HepG2 (cell line): Measurements from ENCODE around the gene PSMB1. TPM values are rescaled to one million over a fixed set of nuclear protein-coding genes. Genes with fewer than 3 reads are reported as not detected.

Experiments used
- CBFB ChIP-seq: sonication (generic); formaldehyde crosslinking; IDR thresholded peaks from 2 replicates; pipeline ENCODE4 v1.4.0; 2020; ENCODE audit warnings: missing genetic modification reagents
- GABPA ChIP-seq, 2 experiments: IDR thresholded peaks; 2 replicates each; pipeline ENCODE4 v1.6.1; 2011 to 2016; ENCODE audit warnings: low read depth in 2 of 2, low read length in 1 of 2, missing biosample characterization in 1 of 2, missing genetic modification characterization in 1 of 2
- PITX1 ChIP-seq: sonication (generic); formaldehyde crosslinking; IDR thresholded peaks from 2 replicates; pipeline ENCODE4 v1.5.1; 2020; ENCODE audit warnings: mild to moderate bottlenecking, missing genetic modification reagents
- RARA ChIP-seq: IDR thresholded peaks from 2 replicates; pipeline ENCODE4 v1.6.1; 2016; ENCODE audit warnings: missing genetic modification reagents, missing compliant biosample characterization
- RELA ChIP-seq: sonication (generic); formaldehyde crosslinking; IDR thresholded peaks from 2 replicates; pipeline ENCODE4 v1.4.0; 2020; ENCODE audit warnings: missing genetic modification reagents
- SNRNP70 ChIP-seq: fragments of 200-400 bp; formaldehyde crosslinking; IDR thresholded peaks from 2 replicates; pipeline ENCODE4 v1.6.1; 2017; ENCODE audit warnings: mild to moderate bottlenecking, low read depth, low read length, moderate library complexity
- TOPORS ChIP-seq: sonication (generic); formaldehyde crosslinking; IDR thresholded peaks from 2 replicates; pipeline ENCODE4 v1.8.0; 2023; ENCODE audit warnings: mild to moderate bottlenecking, missing genetic modification reagents
- ZEB1 ChIP-seq: IDR thresholded peaks from 2 replicates; pipeline ENCODE4 v1.6.1; 2012; ENCODE audit warnings: mild to moderate bottlenecking, low read depth, inconsistent platforms; ENCODE audit not compliant: insufficient replicate concordance
- ZNF329 ChIP-seq: sonication (generic); formaldehyde crosslinking; IDR thresholded peaks from 2 replicates; pipeline ENCODE4 v1.9.0; 2021; ENCODE audit warnings: low read depth, mild to moderate bottlenecking, missing genetic modification reagents
- ZNF724P ChIP-seq: sonication (generic); formaldehyde crosslinking; IDR thresholded peaks from 2 replicates; pipeline ENCODE4 v1.8.0; 2022; ENCODE audit warnings: missing genetic modification reagents, borderline replicate concordance
- ZNF746 ChIP-seq: sonication (generic); formaldehyde crosslinking; IDR thresholded peaks from 2 replicates; pipeline ENCODE4 v1.8.0; 2022; ENCODE audit warnings: mild to moderate bottlenecking, missing genetic modification reagents
- ZNF777 ChIP-seq: sonication (generic); formaldehyde crosslinking; IDR thresholded peaks from 2 replicates; pipeline ENCODE4 v1.4.0; 2020; ENCODE audit warnings: missing genetic modification reagents
- ZNF788 ChIP-seq: sonication (generic); formaldehyde crosslinking; IDR thresholded peaks from 2 replicates; pipeline ENCODE4 v1.5.0; 2020; ENCODE audit warnings: mild to moderate bottlenecking, missing genetic modification reagents, borderline replicate concordance
- polyA plus RNA-seq, 8 experiments: library from polyadenylated mRNA; depleted of rRNA in 3 of 8; stranded (reverse) in 7 of 8; unstranded in 1 of 8; fragments of >200 nt; fragmentation: Illumina TruSeq in 4 of 8; extraction: Trizol in 4 of 8; gene quantifications; 2 replicates each; pipeline versions ENCODE4 v1.2.1 to v1.2.3, GENCODE V29; 2011 to 2016; ENCODE audit warnings: low read depth in 4 of 8, missing spikeins in 1 of 8, mixed read lengths in 1 of 8; ENCODE audit not compliant: insufficient read depth in 1 of 8
- total RNA-seq, 5 experiments: library from RNA; depleted of rRNA; stranded (reverse); fragments of >200 nt; fragmentation: Illumina TruSeq; extraction: Trizol; gene quantifications; 2 replicates each; pipeline ENCODE4 v1.2.3, GENCODE V29; 2016; ENCODE audit warnings: low read depth in 1 of 5
- TF ChIP-seq, protein P1 (sequence below): IDR thresholded peaks from 2 replicates; pipeline ENCODE4 v1.6.1; 2016; ENCODE audit warnings: missing biosample characterization, missing genetic modification reagents, low read depth
- TF ChIP-seq, protein P2 (sequence below): sonication (generic); IDR thresholded peaks from 2 replicates; pipeline ENCODE4 v1.6.1; 2016; ENCODE audit warnings: low read depth, borderline replicate concordance
- TF ChIP-seq, protein P3 (sequence below): sonication (generic); formaldehyde crosslinking; IDR thresholded peaks from 2 replicates; pipeline ENCODE4 v1.5.0; 2020; ENCODE audit warnings: mild to moderate bottlenecking, missing genetic modification reagents, borderline replicate concordance
- TF ChIP-seq, protein P4 (sequence below): sonication (generic); formaldehyde crosslinking; IDR thresholded peaks from 2 replicates; pipeline ENCODE4 v1.4.0; 2020; ENCODE audit warnings: missing genetic modification reagents
- TF ChIP-seq, protein P5 (sequence below): sonication (generic); formaldehyde crosslinking; IDR thresholded peaks from 2 replicates; pipeline ENCODE4 v1.5.1; 2020; ENCODE audit warnings: missing genetic modification reagents, mild to moderate bottlenecking, borderline replicate concordance
- TF ChIP-seq, protein P6 (sequence below): sonication (generic); formaldehyde crosslinking; IDR thresholded peaks from 2 replicates; pipeline ENCODE4 v1.4.0; 2020; ENCODE audit warnings: mild to moderate bottlenecking, low read depth, missing genetic modification reagents

PSMB1 gene
- total and polyA plus RNA-seq, 2 of the 13 experiments (the other 11 are each of a cell fraction or from before 2014, with no cell fraction given): 528 to 592 TPM

DNA sequence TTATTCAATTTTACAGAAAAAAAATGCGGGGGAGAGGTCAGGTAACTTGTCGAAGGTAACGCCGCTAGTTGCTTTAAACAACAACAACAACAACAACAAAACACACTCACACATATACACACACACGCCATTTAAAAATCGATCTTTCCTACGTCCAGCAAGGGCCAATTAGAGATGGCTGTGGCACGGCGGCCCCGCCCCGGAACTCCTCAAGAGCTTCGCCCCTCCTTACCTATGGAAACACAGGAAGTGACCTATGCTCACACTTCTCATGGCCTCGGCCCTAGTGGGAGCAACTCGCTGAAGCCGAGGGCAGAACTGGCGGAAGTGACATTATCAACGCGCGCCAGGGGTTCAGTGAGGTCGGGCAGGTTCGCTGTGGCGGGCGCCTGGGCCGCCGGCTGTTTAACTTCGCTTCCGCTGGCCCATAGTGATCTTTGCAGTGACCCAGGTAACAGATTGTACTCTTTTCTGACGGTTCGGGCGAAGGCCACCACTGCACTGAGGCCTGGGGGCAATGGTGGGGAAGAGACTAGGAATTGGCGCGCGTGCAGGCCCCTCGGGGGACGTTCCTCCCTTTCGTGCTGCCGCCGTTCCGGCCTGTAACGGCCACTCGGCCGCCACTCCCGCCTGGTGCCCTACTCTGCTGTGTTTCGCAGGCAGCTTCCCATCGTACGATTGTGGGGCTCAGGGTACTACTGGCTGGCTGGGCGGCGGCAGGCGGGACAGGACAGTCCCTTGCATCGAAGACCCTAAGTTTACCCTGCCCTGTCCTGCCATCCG lies 1.1 kb upstream of the PSMB1 start, which contains the start of gene TBP (continued):
- TF ChIP-seq ZNF746 (CRISPR knock-in tag) (no peak), ZNF788 (peak; percentile 84; the same call in 1 of the 2 replicates), SNRNP70 (no peak), RELA (no peak; the same call in 1 of the 2 replicates), CBFB (CRISPR knock-in tag) (peak; percentile 93), ZNF777 (no peak), GABPA (IDR thresholded peaks at IDR 0.05; ENCODE audit: low read depth, low read length) (peak; percentile 90), GABPA (CRISPR knock-in tag; IDR thresholded peaks at IDR 0.05; ENCODE audit: low read depth) (peak; percentile 98), RARA (CRISPR knock-in tag) (peak; percentile 78), TOPORS (0 out of 2 replicates have a peak, but pooled peaks have one; percentile 28), ZNF724P (CRISPR knock-in tag) (peak; percentile 79), ZEB1 (no peak), PITX1 (peak; percentile 83; the same call in 1 of the 2 replicates), ZNF329 (CRISPR knock-in tag) (no peak)
- TF ChIP-seq, protein P1, sequence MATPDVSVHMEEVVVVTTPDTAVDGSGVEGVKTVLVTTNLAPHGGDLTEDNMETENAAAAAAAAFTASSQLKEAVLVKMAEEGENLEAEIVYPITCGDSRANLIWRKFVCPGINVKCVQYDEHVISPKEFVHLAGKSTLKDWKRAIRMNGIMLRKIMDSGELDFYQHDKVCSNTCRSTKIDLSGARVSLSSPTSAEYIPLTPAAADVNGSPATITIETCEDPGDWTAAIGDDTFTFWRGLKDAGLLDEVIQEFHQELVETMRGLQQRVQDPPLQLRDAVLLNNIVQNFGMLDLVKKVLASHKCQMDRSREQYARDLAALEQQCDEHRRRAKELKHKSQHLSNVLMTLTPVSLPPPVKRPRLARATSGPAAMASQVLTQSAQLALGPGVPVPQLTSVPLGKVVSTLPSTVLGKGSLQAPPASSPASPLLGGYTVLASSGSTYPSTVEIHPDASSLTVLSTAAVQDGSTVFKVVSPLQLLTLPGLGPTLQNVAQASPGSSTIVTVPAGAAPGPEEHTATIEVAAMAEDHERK: peak; percentile 47; the same call in 1 of the 2 replicates
- TF ChIP-seq, protein P2, sequence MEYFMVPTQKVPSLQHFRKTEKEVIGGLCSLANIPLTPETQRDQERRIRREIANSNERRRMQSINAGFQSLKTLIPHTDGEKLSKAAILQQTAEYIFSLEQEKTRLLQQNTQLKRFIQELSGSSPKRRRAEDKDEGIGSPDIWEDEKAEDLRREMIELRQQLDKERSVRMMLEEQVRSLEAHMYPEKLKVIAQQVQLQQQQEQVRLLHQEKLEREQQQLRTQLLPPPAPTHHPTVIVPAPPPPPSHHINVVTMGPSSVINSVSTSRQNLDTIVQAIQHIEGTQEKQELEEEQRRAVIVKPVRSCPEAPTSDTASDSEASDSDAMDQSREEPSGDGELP: peak; percentile 65; the same call in 1 of the 2 replicates
- TF ChIP-seq, protein P3, sequence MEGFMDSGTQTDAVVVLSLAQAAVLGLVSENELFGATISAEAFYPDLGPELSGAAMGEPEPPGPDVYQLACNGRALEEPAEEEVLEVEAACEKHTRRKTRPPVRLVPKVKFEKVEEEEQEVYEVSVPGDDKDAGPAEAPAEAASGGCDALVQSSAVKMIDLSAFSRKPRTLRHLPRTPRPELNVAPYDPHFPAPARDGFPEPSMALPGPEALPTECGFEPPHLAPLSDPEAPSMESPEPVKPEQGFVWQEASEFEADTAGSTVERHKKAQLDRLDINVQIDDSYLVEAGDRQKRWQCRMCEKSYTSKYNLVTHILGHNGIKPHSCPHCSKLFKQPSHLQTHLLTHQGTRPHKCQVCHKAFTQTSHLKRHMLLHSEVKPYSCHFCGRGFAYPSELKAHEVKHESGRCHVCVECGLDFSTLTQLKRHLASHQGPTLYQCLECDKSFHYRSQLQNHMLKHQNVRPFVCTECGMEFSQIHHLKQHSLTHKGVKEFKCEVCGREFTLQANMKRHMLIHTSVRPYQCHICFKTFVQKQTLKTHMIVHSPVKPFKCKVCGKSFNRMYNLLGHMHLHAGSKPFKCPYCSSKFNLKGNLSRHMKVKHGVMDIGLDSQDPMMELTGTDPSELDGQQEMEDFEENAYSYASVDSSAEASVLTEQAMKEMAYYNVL (CRISPR knock-in tag): no peak
- TF ChIP-seq, protein P4, sequence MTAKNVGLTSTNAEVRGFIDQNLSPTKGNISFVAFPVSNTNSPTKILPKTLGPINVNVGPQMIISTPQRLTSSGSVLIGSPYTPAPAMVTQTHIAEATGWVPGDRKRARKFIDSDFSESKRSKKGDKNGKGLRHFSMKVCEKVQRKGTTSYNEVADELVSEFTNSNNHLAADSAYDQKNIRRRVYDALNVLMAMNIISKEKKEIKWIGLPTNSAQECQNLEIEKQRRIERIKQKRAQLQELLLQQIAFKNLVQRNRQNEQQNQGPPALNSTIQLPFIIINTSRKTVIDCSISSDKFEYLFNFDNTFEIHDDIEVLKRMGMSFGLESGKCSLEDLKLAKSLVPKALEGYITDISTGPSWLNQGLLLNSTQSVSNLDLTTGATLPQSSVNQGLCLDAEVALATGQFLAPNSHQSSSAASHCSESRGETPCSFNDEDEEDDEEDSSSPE (CRISPR knock-in tag): peak; percentile 91
- TF ChIP-seq, protein P5, sequence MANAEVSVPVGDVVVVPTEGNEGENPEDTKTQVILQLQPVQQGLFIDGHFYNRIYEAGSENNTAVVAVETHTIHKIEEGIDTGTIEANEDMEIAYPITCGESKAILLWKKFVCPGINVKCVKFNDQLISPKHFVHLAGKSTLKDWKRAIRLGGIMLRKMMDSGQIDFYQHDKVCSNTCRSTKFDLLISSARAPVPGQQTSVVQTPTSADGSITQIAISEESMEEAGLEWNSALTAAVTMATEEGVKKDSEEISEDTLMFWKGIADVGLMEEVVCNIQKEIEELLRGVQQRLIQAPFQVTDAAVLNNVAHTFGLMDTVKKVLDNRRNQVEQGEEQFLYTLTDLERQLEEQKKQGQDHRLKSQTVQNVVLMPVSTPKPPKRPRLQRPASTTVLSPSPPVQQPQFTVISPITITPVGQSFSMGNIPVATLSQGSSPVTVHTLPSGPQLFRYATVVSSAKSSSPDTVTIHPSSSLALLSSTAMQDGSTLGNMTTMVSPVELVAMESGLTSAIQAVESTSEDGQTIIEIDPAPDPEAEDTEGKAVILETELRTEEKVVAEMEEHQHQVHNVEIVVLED: peak; percentile 92
- TF ChIP-seq, protein P6, sequence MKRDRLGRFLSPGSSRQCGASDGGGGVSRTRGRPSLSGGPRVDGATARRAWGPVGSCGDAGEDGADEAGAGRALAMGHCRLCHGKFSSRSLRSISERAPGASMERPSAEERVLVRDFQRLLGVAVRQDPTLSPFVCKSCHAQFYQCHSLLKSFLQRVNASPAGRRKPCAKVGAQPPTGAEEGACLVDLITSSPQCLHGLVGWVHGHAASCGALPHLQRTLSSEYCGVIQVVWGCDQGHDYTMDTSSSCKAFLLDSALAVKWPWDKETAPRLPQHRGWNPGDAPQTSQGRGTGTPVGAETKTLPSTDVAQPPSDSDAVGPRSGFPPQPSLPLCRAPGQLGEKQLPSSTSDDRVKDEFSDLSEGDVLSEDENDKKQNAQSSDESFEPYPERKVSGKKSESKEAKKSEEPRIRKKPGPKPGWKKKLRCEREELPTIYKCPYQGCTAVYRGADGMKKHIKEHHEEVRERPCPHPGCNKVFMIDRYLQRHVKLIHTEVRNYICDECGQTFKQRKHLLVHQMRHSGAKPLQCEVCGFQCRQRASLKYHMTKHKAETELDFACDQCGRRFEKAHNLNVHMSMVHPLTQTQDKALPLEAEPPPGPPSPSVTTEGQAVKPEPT: 0 out of 2 replicates have a peak, but pooled peaks have one; percentile 5
